HepG2 (cell line): ENCODE results near the gene TDRD9. TPM values are rescaled to one million over a fixed set of nuclear protein-coding genes. Genes with fewer than 3 reads are reported as not detected.
A peak's percentile ranks its signal among the peaks of the same experiment; 100 is the strongest.

Experiments used
- ATAC-seq: fragments of 200-7000 bp; cut with Tn5 transposase; 3 replicates; pipeline ENCODE4 v1.9.1; 2020; ENCODE audit warnings: mild to moderate bottlenecking, moderate library complexity
- Bru-seq: library from RNA; stranded (reverse); fragments of 400-500 nt; gene quantifications from one replicate; lab custom pipeline; 2021; lab: Mats Ljungman, UMichigan
- BruChase-seq, 2 experiments: library from RNA; stranded (reverse); fragments of 400-500 nt; gene quantifications; one replicate each; lab custom pipeline; 2021; lab: Mats Ljungman, UMichigan
- BruUV-seq: library from RNA; stranded (reverse); fragments of 400-500 nt; replicated peaks from 2 replicates; lab custom pipeline; 2021; lab: Mats Ljungman, UMichigan
- CTCF ChIA-PET: fragments of 300-600 bp; formaldehyde crosslinking; extraction: SDS; loops from one replicate; lab custom pipeline; 2021; ENCODE audit warnings: low total read pairs, inconsistent platforms, low intra/inter-chr PET ratio; lab: Yijun Ruan, JAX
- POLR2A ChIA-PET: fragments of 350-600 bp; sonication (Branson Sonifier 250); formaldehyde crosslinking; loops from one replicate; lab custom pipeline; 2020; ENCODE audit warnings: antibody characterized with exemption, inconsistent platforms; lab: Yijun Ruan, JAX
- DNase-seq: peaks from one replicate; pipeline ENCODE4 v3.0.0-alpha.2; 2015; ENCODE audit warnings: low spot score
- FAIRE-seq: peaks from 3 replicates; lab custom pipeline; 2011; peaks lifted over from hg19 to GRCh38; lab: Jason Lieb, UNC
- H2AFZ ChIP-seq: one replicate; pipeline ENCODE4 v1.6.1; 2011; ENCODE audit warnings: low read length, inconsistent platforms
- H3K27ac ChIP-seq: fragments of 300-600 bp; 3 replicates; pipeline ENCODE4 v1.8.0; 2011; ENCODE audit warnings: mixed run types, mild to moderate bottlenecking, mixed read lengths, low read length, inconsistent platforms; ENCODE audit not compliant: insufficient read depth; ENCODE audit errors: extremely low read length
- H3K27me3 ChIP-seq, 2 experiments: fragments of 200-600 bp in 1 of 2; 2 replicates in 1 of 2; 3 replicates in 1 of 2; pipeline versions ENCODE4 v1.6.0 to v1.8.0; 2011; ENCODE audit warnings: low read length in 2 of 2, mild to moderate bottlenecking in 2 of 2, moderate library complexity in 2 of 2, inconsistent platforms in 1 of 2; ENCODE audit not compliant: insufficient read depth in 2 of 2, control insufficient read depth in 1 of 2
- H3K36me3 ChIP-seq, 2 experiments: fragments of 200-600 bp in 1 of 2; replicated peaks in 1 of 2; 2 replicates in 1 of 2; 3 replicates in 1 of 2; pipeline versions ENCODE4 v1.5.1 to v1.8.0; 2011; ENCODE audit warnings: low read length in 2 of 2, inconsistent platforms in 1 of 2; ENCODE audit not compliant: insufficient read depth in 2 of 2, control insufficient read depth in 1 of 2
- H3K4me1 ChIP-seq: 2 replicates; pipeline ENCODE4 v1.5.1; 2012; ENCODE audit warnings: low read length, inconsistent platforms; ENCODE audit not compliant: insufficient read depth
- H3K4me2 ChIP-seq: 2 replicates; pipeline ENCODE4 v1.6.0; 2011; ENCODE audit warnings: low read depth, low read length, inconsistent platforms
- H3K4me3 ChIP-seq, 3 experiments: fragments of 200-600 bp in 1 of 3; sonication (generic), shearing (Covaris generic) in 1 of 3; replicated peaks in 1 of 3; 2 replicates each; pipeline ENCODE4 v1.5.1; 2011 to 2016; ENCODE audit warnings: low read length in 3 of 3, inconsistent platforms in 2 of 3, low read depth in 2 of 3, mild to moderate bottlenecking in 2 of 3, control low read depth in 1 of 3, mixed read lengths in 1 of 3; ENCODE audit not compliant: insufficient read depth in 1 of 3
- H3K79me2 ChIP-seq: one replicate; pipeline ENCODE4 v1.6.1; 2011; ENCODE audit warnings: low read length, inconsistent platforms; ENCODE audit not compliant: insufficient read depth
- H3K9ac ChIP-seq: 2 replicates; pipeline ENCODE4 v1.6.0; 2011; ENCODE audit warnings: mild to moderate bottlenecking, low read depth, low read length, inconsistent platforms; ENCODE audit not compliant: insufficient read depth
- H3K9me3 ChIP-seq: 2 replicates; pipeline ENCODE4 v1.5.1; 2012; ENCODE audit warnings: mild to moderate bottlenecking, low read length
- H4K20me1 ChIP-seq: 2 replicates; pipeline ENCODE4 v1.6.0; 2011; ENCODE audit warnings: inconsistent platforms, mild to moderate bottlenecking, low read length, moderate library complexity; ENCODE audit not compliant: insufficient read depth
- DMAP1 ChIP-seq: IDR thresholded peaks from 2 replicates; pipeline ENCODE4 v1.6.1; 2016
- FOSL1 ChIP-seq: sonication (generic); formaldehyde crosslinking; IDR thresholded peaks from 2 replicates; pipeline ENCODE4 v1.9.0; 2021; ENCODE audit warnings: missing genetic modification reagents, borderline replicate concordance
- FOXP1 ChIP-seq, 2 experiments: fragments of 450-650 bp in 1 of 2; IDR thresholded peaks; 2 replicates each; pipeline ENCODE4 v1.6.1; 2017 to 2018; ENCODE audit warnings: antibody characterized with exemption in 1 of 2
- MZF1 ChIP-seq: sonication (generic); formaldehyde crosslinking; IDR thresholded peaks from 2 replicates; pipeline ENCODE4 v1.8.1; 2023; ENCODE audit warnings: mild to moderate bottlenecking, missing genetic modification reagents, borderline replicate concordance
- NFE2L1 ChIP-seq: sonication (generic); formaldehyde crosslinking; IDR thresholded peaks from 2 replicates; pipeline ENCODE4 v1.4.0; 2020; ENCODE audit warnings: missing genetic modification reagents, mild to moderate bottlenecking, borderline replicate concordance
- PAF1 ChIP-seq: IDR thresholded peaks from 2 replicates; pipeline ENCODE4 v1.6.1; 2016; ENCODE audit warnings: missing genetic modification reagents, missing compliant biosample characterization
- TGIF2 ChIP-seq: IDR thresholded peaks from 2 replicates; pipeline ENCODE4 v1.6.1; 2016; ENCODE audit warnings: control low read depth, missing compliant biosample characterization
- ZNF772 ChIP-seq: sonication (generic); formaldehyde crosslinking; IDR thresholded peaks from 2 replicates; pipeline ENCODE4 v1.5.0; 2020; ENCODE audit warnings: mild to moderate bottlenecking, missing genetic modification reagents
- WGBS: methylation state at CpG from one replicate; pipeline ENCODE4 v1.1.6; 2017; ENCODE audit warnings: low lambda C conversion rate; 5-methylcytosine and 5-hydroxymethylcytosine counted together
- in situ Hi-C: cut with HindIII; loops from 2 replicates; pipeline ENCODE4 v1.10.0; 2017; ENCODE audit warnings: low pct_unique_long_range_greater_than_20kb; ENCODE audit not compliant: extremely low pct_ligation_motif_present
- intact Hi-C: fragments of 100-400 bp; cut with micrococcal nuclease; formaldehyde crosslinking; loops from one replicate; pipeline ENCODE4 v1.10.0; 2022; ENCODE audit not compliant: unreplicated experiment
- long read RNA-seq, 2 experiments: library from RNA in 1 of 2; library from polyadenylated mRNA in 1 of 2; stranded (forward) in 1 of 2; unstranded in 1 of 2; transcript quantifications; one replicate each; pipeline ENCODE4 v2.0.0, GENCODE V29; 2019 to 2022
- polyA minus RNA-seq, 3 experiments: library from RNA; depleted of rRNA, polyadenylated mRNA; stranded (reverse); fragments of >200 nt; gene quantifications; 2 replicates each; pipeline ENCODE4 v1.2.3, GENCODE V29; 2011; ENCODE audit warnings: low replicate concordance in 1 of 3
- polyA plus RNA-seq, 8 experiments: library from polyadenylated mRNA; depleted of rRNA in 3 of 8; stranded (reverse) in 7 of 8; unstranded in 1 of 8; fragments of >200 nt; fragmentation: Illumina TruSeq in 4 of 8; extraction: Trizol in 4 of 8; gene quantifications; 2 replicates each; pipeline versions ENCODE4 v1.2.1 to v1.2.3, GENCODE V29; 2011 to 2016; ENCODE audit warnings: low read depth in 4 of 8, missing spikeins in 1 of 8, mixed read lengths in 1 of 8; ENCODE audit not compliant: insufficient read depth in 1 of 8
- total RNA-seq, 5 experiments: library from RNA; depleted of rRNA; stranded (reverse); fragments of >200 nt; fragmentation: Illumina TruSeq; extraction: Trizol; gene quantifications; 2 replicates each; pipeline ENCODE4 v1.2.3, GENCODE V29; 2016; ENCODE audit warnings: low read depth in 1 of 5
- TF ChIP-seq, protein P1 (sequence below): sonication (generic); formaldehyde crosslinking; IDR thresholded peaks from 2 replicates; pipeline ENCODE4 v1.5.1; 2020; ENCODE audit warnings: mild to moderate bottlenecking, missing genetic modification reagents, moderate library complexity

Gene TDRD9, protein sequence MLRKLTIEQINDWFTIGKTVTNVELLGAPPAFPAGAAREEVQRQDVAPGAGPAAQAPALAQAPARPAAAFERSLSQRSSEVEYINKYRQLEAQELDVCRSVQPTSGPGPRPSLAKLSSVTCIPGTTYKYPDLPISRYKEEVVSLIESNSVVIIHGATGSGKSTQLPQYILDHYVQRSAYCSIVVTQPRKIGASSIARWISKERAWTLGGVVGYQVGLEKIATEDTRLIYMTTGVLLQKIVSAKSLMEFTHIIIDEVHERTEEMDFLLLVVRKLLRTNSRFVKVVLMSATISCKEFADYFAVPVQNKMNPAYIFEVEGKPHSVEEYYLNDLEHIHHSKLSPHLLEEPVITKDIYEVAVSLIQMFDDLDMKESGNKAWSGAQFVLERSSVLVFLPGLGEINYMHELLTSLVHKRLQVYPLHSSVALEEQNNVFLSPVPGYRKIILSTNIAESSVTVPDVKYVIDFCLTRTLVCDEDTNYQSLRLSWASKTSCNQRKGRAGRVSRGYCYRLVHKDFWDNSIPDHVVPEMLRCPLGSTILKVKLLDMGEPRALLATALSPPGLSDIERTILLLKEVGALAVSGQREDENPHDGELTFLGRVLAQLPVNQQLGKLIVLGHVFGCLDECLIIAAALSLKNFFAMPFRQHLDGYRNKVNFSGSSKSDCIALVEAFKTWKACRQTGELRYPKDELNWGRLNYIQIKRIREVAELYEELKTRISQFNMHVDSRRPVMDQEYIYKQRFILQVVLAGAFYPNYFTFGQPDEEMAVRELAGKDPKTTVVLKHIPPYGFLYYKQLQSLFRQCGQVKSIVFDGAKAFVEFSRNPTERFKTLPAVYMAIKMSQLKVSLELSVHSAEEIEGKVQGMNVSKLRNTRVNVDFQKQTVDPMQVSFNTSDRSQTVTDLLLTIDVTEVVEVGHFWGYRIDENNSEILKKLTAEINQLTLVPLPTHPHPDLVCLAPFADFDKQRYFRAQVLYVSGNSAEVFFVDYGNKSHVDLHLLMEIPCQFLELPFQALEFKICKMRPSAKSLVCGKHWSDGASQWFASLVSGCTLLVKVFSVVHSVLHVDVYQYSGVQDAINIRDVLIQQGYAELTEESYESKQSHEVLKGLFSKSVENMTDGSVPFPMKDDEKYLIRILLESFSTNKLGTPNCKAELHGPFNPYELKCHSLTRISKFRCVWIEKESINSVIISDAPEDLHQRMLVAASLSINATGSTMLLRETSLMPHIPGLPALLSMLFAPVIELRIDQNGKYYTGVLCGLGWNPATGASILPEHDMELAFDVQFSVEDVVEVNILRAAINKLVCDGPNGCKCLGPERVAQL (N-terminal part only)
- total RNA-seq (2016; rRNA removed; fragmentation: Illumina TruSeq; extraction: Trizol) (not detected in 2 replicates), polyA plus RNA-seq (2011; rRNA removed) (not detected in 2 replicates), polyA minus RNA-seq (2011; rRNA and poly(A)+ RNA removed; ENCODE audit: low replicate concordance) (20.1 TPM in 1 of 2 replicates, not detected in the other), Bru-seq, nascent RNA (percentile 2 among the genes with signal in this experiment), BruChase-seq, experiment 1, labeled RNA remaining after a 6-hour chase (percentile 5 among the genes with signal in this experiment), BruChase-seq, experiment 2, labeled RNA remaining after a 2-hour chase (percentile 3 among the genes with signal in this experiment)
- not detected in 2 replicates for total RNA-seq (2016; cell fraction: cytosol; rRNA removed; fragmentation: Illumina TruSeq; extraction: Trizol; ENCODE audit: low read depth)
- not detected in 2 replicates for total RNA-seq (2016; cell fraction: insoluble cytoplasmic fraction; rRNA removed; fragmentation: Illumina TruSeq; extraction: Trizol)
- not detected in 2 replicates for total RNA-seq (2016; cell fraction: membrane; rRNA removed; fragmentation: Illumina TruSeq; extraction: Trizol)
- not detected in 2 replicates for total RNA-seq (2016; cell fraction: nucleus; rRNA removed; fragmentation: Illumina TruSeq; extraction: Trizol)
- polyA plus RNA-seq (2011; cell fraction: cytosol; rRNA removed): not detected in 2 replicates
- polyA plus RNA-seq (2011; cell fraction: nucleus; rRNA removed): not detected in 2 replicates
- polyA plus RNA-seq (2012): not detected in 2 replicates
- polyA plus RNA-seq (2016; cell fraction: cytosol; fragmentation: Illumina TruSeq; extraction: Trizol; ENCODE audit: low read depth): not detected in 2 replicates
- polyA plus RNA-seq (2016; cell fraction: insoluble cytoplasmic fraction; fragmentation: Illumina TruSeq; extraction: Trizol; ENCODE audit: low read depth): not detected in 2 replicates
- not detected in 2 replicates for polyA plus RNA-seq (2016; cell fraction: membrane; fragmentation: Illumina TruSeq; extraction: Trizol; ENCODE audit: low read depth)
- polyA plus RNA-seq (2016; cell fraction: nucleus; fragmentation: Illumina TruSeq; extraction: Trizol; ENCODE audit: insufficient read depth, low read depth): not detected in 2 replicates
- polyA minus RNA-seq (2011; cell fraction: cytosol; rRNA and poly(A)+ RNA removed): not detected in 2 replicates
- polyA minus RNA-seq (2011; cell fraction: nucleus; rRNA and poly(A)+ RNA removed): not detected in 2 replicates
- long read RNA-seq, experiment 1: 0 reads
- long read RNA-seq, experiment 2: 0 reads

DNA sequence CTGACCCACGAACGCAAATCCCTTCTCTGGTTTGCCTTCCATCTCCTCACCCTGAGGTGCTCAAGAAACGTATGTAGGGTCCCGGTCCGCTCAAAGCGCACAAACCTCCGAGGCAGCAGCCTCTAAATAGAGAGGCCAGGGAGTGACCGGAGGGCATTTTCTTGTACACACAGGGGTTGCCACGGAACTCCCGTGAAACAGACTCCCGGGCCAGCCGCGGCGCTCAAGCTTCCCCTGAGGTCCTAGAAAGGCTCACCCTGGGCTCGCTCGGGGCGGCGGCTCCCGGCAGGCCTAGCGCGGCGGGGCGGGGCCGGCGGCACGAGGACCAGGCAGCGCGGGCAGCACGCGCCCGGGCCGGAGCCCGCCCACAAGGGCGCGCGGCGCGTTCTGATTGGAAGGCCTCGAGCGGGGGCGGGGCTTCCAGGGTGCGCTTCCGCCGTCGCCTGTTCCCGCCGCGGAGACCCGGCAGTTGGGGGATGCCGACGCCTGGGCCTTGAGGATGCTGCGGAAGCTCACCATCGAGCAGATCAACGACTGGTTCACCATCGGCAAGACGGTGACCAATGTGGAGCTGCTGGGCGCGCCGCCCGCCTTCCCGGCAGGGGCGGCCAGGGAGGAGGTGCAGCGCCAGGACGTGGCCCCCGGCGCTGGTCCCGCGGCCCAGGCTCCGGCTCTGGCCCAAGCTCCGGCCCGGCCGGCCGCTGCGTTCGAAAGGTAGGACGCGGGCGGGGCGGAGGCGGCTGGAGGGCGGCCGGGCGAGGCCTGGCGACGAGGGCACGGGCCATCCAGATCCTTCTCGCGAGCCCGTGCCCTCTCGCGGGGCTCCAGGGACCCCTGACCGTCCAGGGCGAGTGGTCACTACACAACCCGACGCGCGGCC is at the start of gene TDRD9:
TSS of gene TDRD9 (plus strand) at position 446 of the 880 bp plus-strand sequence. CDS start at position 500, 54 bp downstream.
- Histone ChIP-seq H3K27ac (no peak within 1 kb of the TSS), H3K9ac (no peak within 1 kb of the TSS), H3K36me3 (no peaks in the 10 kb centered on the region), H3K79me2 (no peaks in the 10 kb centered on the region), H3K4me1 (peaks cover 47% of the 10 kb centered on the region), H3K9me3 (no peaks in the 10 kb centered on the region), H3K27me3 (no peaks in the 10 kb centered on the region), H2AFZ (no peak within 1 kb of the TSS), H3K4me3 (no peak within 1 kb of the TSS), H4K20me1 (no peaks in the 10 kb centered on the region), H3K4me2 (no peak within 1 kb of the TSS)
- CTCF ChIA-PET: no interaction called here
- 89% methylated on average over 48 of the region's 97 CpGs for WGBS
- in situ Hi-C loops: loop anchor here (10.0 kb wide), 1 partner anchor 47 kb away; no protein-coding TSS in a partner anchor
- POLR2A ChIA-PET: no interaction called here
- BruUV-seq: no TSS peak
- FAIRE-seq (no peak), DNase-seq (no peak), ATAC-seq (no peak)
- TF ChIP-seq ZNF772 (CRISPR knock-in tag): no peak
- no peak for TF ChIP-seq FOXP1 (IDR thresholded peaks at IDR 0.05)
- TF ChIP-seq FOXP1 (CRISPR knock-in tag; IDR thresholded peaks at IDR 0.05): no peak
- TF ChIP-seq DMAP1 (CRISPR knock-in tag): no peak
- TF ChIP-seq, protein P1, sequence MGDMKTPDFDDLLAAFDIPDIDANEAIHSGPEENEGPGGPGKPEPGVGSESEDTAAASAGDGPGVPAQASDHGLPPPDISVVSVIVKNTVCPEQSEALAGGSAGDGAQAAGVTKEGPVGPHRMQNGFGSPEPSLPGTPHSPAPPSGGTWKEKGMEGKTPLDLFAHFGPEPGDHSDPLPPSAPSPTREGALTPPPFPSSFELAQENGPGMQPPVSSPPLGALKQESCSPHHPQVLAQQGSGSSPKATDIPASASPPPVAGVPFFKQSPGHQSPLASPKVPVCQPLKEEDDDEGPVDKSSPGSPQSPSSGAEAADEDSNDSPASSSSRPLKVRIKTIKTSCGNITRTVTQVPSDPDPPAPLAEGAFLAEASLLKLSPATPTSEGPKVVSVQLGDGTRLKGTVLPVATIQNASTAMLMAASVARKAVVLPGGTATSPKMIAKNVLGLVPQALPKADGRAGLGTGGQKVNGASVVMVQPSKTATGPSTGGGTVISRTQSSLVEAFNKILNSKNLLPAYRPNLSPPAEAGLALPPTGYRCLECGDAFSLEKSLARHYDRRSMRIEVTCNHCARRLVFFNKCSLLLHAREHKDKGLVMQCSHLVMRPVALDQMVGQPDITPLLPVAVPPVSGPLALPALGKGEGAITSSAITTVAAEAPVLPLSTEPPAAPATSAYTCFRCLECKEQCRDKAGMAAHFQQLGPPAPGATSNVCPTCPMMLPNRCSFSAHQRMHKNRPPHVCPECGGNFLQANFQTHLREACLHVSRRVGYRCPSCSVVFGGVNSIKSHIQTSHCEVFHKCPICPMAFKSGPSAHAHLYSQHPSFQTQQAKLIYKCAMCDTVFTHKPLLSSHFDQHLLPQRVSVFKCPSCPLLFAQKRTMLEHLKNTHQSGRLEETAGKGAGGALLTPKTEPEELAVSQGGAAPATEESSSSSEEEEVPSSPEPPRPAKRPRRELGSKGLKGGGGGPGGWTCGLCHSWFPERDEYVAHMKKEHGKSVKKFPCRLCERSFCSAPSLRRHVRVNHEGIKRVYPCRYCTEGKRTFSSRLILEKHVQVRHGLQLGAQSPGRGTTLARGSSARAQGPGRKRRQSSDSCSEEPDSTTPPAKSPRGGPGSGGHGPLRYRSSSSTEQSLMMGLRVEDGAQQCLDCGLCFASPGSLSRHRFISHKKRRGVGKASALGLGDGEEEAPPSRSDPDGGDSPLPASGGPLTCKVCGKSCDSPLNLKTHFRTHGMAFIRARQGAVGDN (CRISPR knock-in tag): no peak
- TF ChIP-seq MZF1 (CRISPR knock-in tag): no peak
- TF ChIP-seq TGIF2 (CRISPR knock-in tag): no peak
- TF ChIP-seq PAF1 (CRISPR knock-in tag): no peak
- no peak for TF ChIP-seq NFE2L1 (CRISPR knock-in tag)
- no peak for TF ChIP-seq FOSL1 (CRISPR knock-in tag)
- intact Hi-C loops: no loop called here
